GM21786 (cell line): Measurements from ENCODE around the gene HIGD2A.
A peak's percentile ranks its signal among the peaks of the same experiment; 100 is the strongest.

Source experiments
- ATAC-seq: cut with Tn5 transposase; IDR thresholded peaks from one replicate; pipeline ENCODE4 v1.9.1; 2021; ENCODE audit not compliant: unreplicated experiment

The HIGD2A gene, protein sequence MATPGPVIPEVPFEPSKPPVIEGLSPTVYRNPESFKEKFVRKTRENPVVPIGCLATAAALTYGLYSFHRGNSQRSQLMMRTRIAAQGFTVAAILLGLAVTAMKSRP

DNA sequence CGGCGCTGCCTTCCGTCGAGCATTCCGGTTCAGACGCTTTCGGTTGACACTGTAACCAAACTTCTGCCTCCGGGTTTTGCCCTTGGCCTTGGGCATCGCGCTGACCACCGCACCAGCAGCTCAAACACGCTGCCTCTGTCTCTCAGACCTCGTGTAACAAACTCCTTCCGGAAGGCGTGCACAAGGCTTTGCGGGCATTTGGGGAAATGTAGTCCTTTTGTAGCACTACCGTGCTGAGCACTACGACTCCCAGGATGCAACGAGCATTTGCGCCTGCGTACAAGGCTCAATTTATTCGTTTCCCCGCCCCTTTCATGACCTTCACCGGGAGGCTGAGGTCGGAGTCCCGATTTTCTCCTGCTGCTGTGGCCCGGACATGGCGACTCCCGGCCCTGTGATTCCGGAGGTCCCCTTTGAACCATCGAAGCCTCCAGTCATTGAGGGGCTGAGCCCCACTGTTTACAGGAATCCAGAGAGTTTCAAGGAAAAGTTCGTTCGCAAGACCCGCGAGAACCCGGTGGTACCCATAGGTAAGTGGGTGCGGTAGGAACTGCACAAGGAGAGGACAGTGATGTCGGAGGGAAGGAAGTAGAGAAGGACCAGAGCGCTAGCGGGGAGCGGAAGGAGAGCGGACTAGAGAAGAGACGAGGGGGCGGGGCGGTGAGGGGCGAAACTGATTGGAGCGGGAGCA, at the start of gene HIGD2A, which contains the start of gene NOP16:
HIGD2A (plus strand) TSS at position 308 of the 691 bp plus-strand sequence; CDS start at position 377, 69 bp downstream.
NOP16 (minus strand) TSS at position 155 of the 691 bp plus-strand sequence; CDS start at position 96, 59 bp downstream.
- ATAC-seq = peak; percentile 84

DNA sequence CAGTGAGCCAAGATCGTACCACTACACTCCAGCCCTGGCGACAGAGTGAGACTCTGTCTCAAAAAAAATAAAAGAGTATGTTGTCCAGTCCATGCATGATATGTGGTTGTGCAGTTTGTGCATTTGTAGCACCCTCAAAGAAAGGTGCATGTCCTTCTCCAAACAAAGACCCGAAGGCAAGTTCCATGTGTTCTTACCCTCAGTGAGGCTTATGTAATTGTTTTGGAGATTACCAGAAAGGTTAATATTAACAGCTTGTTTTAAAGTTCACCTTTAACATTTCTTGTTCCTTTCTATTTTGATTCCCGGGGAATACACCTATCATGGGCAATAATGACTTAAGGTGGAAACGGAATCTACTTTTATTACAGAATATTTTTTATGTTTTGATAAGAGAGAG, 49.2 kb upstream of the HIGD2A start:
- ATAC-seq = no peak

DNA sequence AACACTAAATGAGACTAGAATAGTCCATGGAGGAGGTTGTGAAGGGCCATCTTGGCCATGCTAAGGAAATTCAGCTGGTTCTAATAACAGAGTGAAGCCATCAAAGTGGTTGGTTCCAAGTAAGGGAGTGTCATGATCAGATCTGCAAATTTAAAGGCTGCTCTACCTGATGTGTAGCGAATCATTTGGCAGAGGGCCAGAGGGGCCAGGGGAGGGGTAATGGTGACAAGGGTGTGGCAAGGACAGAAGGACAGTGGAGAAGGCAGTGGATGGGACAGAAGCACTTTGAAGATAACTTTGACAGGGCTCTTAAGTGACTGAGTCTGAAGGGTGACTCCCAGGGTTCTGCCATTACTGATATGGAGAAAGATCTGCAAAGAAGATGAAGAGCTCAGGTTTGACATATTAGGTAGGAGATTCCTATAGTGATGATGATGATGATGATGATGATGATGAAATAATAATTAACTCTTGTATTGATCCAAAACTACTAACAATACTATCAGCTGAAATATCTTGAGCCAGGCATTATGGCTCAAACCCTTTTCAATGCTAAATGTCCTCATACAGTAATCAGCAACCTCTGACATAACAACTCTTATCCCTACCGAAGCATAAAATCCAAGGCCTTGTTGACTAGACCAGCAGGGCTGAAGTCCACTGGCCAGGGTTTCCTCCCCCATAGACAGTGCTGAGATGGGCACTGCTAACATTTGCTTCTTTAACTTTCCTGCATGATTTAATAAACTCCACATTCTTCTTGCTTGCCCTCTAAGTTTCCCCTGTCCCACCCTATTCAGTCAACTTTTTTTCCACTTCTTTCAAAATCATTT, 47.0 kb upstream of the HIGD2A start:
- ATAC-seq = no peak

DNA sequence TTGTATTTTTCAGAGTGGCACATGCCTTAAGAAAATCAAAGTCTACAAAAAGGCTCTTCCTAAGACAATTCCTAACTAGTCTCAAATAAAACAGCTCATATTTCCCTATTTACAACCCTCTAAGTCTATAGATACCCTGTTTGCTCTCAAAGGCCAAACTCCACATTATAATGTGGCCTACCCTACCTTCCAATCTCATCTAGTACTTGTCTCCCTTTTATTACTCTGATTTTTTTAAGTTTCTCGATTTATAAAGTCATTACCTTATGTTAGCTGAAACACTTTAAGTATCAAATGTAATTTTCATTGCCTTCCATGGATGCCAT, 46.4 kb upstream of the HIGD2A start:
- ATAC-seq = no peak

DNA sequence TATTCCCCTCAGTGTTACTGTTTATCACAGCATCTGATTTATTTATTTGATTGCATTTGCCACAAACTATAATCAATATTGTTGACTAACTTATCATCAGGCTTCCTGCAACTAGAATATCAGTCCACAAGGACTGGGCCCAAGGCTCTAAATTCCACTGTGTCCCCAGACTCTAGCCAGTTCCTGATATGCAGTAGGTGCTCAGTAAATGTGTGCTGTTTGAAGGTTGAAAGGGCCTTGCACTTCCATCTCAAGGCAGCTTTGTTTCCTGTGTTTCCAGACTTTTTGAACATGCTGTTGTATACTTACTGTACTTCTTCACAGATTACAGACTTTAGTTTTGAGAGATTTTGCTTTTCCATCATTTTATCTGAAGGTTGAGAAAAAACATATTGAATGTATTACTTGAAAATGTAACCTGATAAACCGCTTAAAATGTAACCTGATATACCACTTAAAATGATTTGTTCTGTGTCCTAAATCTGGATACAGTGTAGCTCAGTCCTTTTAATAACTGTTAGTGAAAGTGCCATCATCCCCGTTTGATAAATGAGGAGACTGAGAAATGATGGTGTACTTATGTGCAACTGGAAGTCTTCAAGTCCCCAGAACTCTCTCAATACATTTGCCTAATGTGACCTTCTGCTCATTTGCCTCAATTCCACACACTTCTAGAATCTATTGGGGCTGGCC, 45.6 kb upstream of the HIGD2A start:
- ATAC-seq = no peak

DNA sequence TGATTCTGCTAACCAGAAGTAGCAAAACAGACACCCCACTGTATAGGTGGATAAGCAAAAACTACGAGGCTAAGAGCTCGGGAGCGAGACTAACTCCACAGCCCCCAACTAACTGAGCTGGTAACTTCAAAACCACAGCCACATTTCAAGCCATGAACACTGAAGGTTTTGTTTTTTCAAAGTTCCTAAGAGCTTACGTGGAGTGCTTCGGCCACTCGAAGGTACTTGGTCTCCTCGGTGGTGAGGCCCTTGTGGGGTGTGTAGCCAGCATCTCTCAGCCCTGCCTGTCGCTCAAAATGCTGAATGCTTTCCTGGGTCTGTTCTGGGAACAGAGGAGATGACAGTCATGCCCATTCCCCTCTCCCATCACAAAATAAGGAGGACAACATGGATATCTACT, 38.1 kb upstream of the HIGD2A start:
- no peak for ATAC-seq

DNA sequence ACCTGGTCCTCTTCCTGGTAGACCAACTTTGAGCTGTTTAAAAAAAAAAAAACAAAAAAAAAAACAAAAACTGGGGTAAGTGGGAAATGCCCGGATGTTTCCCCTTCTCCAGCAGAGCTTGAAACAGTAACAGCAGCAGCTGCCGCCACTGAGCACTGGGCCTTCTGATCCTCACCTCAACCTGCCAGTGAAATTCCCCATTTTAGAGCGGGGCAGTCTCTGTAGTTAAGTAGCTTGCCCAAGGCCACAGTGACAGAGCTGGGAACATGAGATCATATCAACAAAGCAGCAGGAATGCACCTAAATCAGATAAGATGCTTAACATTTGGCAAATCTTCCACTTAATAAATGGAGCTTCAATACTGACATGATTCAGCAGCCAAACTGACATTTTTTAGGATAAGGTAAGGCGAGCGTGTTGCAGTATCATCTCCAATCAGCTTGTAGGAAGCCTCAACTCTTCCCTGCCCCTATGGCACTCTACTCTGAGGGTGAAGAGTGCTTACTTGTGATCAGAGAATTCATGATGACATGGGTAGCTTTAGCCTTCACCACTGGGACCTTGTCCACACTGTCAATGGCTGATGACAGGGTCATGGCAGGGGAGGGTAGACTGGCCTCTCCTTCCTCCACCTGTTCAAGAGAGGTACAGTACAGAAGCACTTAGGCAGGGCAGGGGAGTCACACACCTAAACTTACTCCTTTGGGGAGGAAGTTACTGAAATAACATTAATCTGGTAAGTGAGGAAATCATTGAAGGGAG, 36.3 kb upstream of the HIGD2A start:
- ATAC-seq = no peak

DNA sequence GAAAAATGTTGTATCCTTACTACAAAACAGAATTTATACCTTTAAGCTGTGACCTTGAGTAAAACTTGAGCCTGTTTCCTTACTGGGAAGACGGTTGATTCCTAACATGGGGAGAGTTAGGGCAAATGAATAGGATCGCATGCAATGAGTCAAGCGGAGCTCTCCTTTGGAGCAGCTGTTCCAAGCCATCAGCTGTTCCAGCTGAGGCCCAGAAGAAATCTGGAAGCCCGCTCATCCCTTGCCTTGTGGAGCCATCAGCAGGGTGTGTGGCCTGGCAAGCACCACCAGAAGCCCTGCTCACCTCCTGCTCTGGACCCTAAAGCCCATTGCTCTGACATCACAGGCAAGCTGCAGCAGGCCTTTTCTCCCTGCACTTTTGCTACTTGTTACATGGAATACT, 35.0 kb upstream of the HIGD2A start:
- ATAC-seq = no peak

DNA sequence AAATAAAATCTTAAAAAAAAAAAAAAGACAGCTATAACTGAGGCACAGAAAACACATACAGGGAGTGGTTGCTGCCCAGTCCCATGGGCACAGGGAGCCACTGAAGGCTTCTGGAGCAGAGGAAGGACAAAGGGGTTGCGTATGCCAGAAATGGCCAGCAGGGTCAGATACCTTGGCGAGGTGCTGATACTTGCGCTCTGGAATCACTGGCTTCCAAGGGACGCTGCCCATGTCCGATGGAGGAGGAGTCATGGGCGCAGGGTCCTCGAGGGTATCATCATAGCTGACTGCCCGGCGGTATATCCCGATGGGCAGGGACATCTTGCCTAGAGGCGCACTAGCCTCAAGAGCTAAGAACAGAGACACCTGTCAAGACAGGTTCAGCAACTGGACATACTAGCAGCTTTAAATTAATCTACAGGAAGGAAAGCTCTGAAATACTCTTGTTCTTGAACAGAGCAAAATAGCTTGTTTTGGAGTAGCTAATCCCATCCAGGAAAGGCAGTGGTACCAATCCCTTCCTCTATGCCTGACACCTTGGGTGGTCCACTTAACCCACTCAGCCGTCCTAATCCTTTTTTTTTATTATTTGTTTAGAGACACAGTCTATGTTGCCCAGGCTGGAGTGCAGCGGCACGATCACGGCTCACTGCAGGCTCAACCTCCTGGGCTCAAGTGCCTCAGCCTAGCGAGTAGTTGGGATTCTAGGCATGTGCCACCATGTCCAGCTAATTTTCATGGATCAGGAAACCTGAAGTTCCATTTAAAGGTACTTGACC, 33.0 kb upstream of the HIGD2A start:
- no peak for ATAC-seq

DNA sequence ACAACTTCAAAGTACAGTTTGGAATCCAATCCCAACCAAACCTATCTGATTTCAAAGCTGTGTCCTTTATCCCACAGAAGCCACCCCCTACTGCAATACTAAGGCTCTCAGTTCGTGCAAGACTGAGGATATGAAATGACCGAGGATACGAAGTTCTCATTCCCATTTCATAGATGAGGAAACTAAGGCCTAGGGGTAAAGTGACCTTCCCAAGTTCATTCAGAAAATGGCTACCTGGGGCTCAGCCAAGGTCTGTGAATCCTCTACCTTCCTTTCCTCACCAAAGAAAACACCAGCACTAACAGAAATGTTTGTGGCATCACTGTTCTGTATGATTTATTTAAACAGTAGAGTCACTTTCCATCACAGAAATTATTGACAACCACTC, 32.4 kb upstream of the HIGD2A start:
- ATAC-seq = no peak

DNA sequence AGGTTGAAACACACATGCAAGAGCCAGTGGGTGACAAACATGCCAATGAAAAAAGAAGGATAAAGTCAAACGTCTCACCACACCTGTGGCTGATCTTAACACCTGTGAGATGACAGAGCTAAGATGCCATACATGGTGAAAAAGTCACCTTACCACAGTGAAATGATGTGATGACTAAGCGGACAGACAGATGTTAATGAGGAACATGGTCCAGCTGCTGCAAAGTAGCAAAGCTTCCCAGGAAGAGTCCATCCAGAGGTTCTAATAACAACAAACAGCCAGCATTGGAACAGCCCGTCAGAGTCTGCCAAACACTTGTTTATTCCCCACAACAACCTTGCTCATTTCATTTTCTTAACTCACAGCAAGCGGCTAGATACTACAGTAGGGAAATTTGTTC, 28.9 kb upstream of the HIGD2A start:
- ATAC-seq = no peak

DNA sequence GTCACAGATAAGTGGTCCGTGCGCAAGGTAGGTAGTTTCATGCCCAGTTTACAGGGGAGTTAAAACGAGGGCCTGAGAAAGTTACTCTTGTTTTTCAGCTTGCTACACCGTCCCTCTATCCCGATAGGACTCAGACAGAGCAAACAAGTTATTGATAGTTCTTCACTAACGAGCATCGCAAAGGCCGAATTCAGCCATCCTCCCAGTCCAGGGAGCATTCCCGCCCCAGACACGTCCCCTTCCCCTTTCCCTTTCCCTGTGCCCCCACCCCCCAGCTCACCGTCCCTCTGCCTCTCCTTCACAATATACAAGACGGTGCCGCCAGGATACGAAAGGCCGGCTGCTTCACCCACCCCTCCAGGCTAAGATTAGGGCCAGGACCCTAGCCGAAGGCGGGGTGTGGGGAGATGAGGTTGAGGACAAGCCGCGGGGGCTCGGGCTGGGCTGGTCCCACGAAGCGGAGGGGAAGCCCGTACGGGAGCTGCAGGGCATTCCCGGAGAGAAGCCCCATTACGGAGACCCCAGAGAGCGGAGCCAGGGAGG, 27.6 kb upstream of the HIGD2A start:
- no peak for ATAC-seq

DNA sequence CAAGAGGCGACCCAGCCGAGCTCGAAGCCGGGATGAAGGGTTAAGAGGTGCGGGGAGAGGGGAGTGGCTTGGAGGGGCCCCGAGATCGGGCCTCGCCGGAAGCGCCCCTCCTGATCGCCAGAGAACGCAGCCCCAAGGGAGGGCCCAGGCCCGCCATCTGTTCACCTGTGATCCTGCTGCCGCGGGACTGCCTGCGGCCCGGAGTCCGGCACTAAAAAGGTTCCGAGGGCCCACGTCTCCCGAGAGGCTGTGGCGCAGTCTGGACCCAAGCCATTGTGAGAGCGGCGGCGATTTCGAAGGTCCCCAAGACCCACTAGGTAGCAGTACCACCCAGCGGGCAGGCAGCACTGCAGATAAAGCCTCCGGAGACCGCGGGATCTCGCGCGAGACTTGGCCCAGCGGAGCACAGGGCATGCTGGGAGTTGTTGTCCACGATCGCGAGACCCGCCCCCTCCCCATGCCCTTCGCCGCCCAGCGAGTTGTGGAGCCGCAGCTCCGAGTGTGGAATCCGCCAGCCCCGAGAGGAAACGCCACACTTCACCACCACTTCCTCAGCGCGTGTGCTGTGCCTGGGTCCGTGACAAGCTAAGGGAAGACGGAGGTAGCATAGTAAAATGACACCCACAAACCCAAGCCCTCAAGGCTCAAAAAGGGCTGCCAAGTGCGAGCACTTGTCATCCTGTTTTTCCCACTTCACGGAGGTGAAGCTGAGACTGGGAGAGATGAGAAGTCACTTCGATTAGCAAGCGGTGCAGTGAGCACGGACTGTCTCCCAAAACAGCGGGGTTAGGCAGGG, 26.9 kb upstream of the HIGD2A start, which contains the start of gene KIAA1191:
KIAA1191 (minus strand) TSS at position 328 of the 796 bp plus-strand sequence. CDS start 2,256 bp downstream, outside the sequence.
- ATAC-seq = peak; percentile 89

DNA sequence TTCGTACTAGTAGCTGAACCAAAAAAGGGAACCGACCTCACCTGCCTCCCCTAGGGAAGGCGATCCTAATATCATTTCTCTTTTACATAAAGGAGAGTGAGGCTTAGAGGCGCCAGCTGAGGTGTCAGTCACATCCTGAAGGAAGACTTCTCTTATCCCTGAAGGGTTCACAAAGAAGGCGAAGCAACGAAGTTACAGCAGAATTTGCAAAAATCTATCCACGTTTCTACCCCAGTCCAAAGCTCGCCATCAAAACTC, 26.4 kb upstream of the HIGD2A start:
- peak; percentile 8 for ATAC-seq

DNA sequence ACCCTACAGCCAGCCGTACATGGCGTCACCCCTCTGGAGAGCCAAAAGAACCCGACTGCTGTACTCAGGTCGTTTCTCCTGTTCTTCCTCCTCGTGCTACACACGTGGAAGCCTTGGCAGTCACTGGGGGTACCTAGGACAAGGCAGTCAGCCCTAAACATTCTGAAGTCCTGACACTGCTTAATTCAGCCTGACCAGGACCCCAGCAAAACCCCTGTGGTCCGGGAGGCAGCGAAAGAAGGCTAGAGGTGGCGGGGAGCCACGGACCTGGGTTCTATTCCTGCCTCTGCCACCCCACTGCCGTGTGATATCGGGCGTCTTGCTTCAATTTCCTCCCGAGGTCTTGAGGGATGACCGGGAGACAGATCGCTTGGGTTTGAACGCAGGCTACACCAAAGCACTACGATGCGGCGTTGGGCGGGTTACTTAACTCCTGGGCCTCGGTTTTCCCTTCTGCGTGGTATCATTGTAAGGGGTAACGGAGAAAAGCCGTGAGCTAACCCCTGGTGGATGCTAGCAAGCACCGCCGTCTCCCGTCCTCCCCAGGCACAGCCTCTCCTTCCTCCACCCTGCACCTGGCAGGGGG, 23.7 kb upstream of the HIGD2A start:
- ATAC-seq = no peak

DNA sequence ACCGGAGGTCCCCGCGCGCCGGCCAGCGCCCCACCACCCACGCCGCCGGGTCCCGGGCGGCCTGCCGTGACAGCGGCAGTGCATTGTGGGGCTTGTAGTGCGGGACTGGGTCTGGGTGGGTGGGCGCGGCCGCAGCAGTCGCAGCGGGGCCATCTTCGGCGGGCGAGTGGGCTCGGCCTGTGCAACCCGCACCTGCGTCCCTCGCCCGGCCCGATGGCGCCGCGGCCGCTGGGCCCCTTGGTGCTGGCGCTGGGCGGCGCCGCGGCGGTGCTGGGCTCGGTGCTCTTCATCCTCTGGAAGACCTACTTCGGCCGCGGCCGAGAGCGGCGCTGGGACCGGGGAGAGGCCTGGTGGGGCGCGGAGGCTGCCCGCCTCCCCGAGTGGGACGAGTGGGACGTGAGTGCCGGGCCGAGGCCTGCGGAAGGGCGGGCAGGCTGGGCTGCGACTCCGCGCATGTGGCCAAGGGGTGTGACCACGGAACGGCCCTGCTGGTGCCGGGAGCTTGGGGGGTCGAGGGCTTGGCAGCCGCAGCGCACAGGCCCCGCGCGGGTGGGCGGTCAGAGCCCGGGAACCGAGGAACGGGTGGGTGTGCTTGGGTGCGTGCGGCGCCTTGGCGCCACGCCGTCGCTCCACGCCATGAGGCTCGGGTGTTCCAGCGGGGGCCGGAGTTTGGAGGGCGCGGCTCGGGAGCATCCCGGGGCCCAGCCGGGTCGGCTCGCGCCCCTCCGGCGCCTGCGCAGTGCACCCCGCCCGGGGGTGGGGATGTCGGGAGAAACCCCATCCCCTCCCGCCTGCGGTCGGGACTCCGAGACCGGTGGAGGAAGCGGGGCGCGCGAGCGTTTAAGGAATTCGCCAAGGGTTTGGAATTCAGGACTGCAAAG, 23.0 kb upstream of the HIGD2A start, which contains the start of gene ARL10:
ARL10 (plus strand) TSS at position 137 of the 881 bp plus-strand sequence; CDS start at position 214, 77 bp downstream.
- no peak for ATAC-seq

DNA sequence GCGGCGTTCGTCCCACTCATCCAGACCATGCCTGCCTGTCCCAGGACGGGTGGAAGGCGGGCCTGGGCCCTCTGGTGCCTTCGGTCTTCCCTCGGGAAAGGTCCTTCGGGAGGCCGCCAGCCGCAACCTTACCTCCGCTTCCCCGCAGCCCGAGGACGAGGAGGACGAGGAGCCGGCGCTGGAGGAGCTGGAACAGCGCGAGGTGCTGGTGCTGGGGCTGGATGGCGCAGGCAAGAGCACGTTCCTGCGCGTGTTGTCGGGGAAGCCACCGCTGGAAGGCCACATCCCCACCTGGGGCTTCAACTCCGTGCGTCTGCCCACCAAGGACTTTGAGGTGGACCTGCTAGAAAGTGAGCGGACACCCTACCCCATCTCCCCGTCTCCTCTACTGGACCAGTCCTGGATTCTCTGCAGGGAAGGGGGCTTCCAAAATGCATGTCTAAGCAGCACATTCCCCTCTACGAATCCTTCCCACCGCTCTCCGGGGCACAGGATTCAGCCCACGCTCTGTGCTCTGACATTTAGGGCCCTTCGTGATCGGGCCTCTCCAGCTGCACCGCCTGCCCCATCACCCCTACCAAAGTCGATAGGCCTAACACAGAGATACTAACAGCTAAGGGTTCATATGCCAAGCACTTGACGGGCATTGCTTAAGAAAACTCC, 22.2 kb upstream of the HIGD2A start:
- ATAC-seq = no peak
